ENCODE data around the gene AKT2.

- no peak for TF ChIP-seq CTCF (IDR thresholded peaks at IDR 0.05)
- no peak for TF ChIP-seq ZFX (IDR thresholded peaks at IDR 0.05; ENCODE audit: borderline replicate concordance)
Measured at GRCh38 chr19:40323705-40324104, 38.6 kb upstream of the AKT2 start.

Measured in 22Rv1 (cell line).